ENCODE results near the gene DPP10.
"Not testable (repeated sequence)": the region's sequence is repeated elsewhere in the genome, so short reads cannot be mapped to it uniquely, and the experiment has no call there.

DPP10 gene

DNA sequence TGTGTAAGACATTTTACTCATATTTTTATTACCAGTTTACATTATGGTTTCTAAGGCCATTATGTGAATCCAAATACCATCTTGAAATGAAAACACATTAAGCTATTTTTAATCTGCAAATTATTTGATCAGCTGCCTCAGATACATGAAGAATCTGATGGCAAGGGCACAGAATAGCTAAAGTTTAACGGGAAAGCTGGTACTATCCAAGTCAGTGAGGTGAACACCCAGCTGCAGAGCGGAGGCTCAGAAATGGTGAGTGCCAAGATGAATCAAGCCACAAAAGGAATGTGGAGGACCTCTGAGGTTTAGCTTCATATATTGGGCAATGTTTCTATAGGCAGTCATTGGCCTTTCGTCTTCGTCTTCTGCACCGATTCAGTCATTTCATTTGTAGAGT lies 75.1 kb downstream of the DPP10 start:
- no peak for DNase-seq

DNA sequence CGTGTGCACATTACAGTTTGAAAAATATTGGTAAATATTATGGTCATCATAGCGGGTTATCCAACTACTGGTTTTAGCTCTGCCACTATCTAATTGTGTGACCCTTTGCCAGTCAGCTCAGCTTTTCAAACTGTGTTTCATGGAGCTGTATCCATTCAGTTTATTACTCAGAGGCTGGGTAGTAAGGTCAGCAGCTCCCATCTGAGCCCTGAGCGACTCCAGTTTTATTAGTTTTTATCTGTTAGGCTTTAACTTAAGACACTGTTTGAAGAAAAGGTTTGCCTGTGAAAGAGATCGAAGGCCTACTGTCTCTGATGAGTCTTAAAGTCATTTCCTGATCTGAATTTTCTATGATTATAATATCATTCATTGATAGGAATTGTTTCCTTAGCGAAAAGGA lies 76.3 kb downstream of the DPP10 start:
- no peak for DNase-seq

DNA sequence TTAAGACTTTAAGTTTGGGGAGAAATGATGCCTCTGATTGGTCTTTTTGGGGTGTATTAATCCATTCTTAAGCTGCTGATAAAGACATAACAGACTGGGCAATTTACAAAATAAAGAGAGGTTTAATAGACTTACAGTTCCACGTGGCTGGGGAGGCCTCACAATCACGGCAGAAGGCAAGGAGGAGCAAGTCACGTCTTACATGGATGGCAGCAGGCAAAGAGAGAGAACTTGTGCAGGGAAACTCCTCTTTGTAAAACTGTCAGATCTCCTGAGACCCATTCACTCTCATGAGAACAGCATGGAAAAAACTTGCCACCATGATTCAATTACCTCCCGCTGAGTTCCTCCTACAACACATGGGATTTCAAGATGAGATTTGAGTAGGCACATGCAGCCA lies 80.2 kb downstream of the DPP10 start:
- not testable (repeated sequence) for DNase-seq

DNA sequence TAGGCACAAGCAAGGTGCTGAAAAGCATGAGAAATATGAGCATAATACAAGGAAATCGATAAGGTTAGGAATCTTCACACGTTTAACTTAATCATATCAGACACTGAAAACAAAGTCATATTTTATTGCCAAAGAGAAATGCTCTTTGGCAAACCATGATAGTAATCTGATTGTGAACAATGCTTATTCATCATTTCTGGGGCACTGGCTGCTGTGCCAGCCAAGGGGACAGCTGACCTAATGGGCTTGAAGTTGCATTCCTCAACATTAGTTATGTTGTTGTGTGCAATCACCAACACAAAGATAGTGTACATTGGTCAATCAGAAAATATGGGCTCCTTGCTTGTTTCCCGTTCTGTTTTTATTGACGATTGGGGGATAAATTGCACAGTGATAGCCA lies 83.5 kb downstream of the DPP10 start:
- no peak for DNase-seq

DNA sequence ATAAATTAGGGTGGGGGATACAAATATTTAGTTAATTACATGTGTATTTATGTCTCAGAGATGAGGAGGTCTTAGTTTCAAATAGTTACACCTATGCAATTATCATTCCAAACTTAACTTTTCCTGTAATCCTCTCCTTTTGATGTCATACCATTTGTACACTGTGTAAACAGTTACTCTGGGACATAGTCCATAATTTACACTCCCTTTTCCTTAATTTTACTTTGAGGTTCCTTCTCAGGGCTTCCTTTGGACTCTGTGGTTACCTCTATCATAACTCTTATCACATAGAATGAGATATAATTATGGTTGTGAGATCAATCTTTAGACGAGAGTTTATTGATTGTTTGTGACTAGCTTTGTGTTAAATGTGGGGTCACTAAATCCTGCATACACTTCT lies 84.4 kb downstream of the DPP10 start:
- DNase-seq, result no peak

DNA sequence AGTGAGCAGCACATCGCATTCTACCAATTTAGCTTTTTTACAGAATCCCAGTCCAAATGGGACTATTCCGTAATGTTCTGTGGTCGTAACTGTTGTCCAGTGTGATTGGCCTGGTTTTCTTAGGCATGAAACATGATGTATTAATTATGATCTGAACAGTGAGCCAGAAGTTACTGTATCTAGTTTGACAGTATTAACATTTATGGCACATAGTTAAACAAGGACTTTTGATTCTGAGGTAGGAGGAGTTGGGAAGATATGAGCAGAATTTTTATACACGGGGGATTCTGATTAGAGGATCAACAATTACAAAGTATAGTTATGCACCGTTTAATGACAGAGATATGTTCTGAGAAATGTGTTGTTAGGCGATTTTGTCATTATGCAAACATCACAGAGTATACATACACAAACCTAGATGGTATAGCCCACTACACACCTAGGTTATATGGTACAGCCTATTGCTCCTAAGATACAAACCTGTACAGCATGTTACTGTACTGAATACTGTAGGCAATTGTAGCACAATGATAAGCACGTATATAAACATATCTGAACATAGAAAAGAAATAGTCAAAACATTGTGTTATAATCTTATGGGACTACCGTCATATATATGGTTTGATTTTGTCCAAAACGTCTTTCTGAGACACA lies 85.0 kb downstream of the DPP10 start:
- DNase-seq, result no peak

DNA sequence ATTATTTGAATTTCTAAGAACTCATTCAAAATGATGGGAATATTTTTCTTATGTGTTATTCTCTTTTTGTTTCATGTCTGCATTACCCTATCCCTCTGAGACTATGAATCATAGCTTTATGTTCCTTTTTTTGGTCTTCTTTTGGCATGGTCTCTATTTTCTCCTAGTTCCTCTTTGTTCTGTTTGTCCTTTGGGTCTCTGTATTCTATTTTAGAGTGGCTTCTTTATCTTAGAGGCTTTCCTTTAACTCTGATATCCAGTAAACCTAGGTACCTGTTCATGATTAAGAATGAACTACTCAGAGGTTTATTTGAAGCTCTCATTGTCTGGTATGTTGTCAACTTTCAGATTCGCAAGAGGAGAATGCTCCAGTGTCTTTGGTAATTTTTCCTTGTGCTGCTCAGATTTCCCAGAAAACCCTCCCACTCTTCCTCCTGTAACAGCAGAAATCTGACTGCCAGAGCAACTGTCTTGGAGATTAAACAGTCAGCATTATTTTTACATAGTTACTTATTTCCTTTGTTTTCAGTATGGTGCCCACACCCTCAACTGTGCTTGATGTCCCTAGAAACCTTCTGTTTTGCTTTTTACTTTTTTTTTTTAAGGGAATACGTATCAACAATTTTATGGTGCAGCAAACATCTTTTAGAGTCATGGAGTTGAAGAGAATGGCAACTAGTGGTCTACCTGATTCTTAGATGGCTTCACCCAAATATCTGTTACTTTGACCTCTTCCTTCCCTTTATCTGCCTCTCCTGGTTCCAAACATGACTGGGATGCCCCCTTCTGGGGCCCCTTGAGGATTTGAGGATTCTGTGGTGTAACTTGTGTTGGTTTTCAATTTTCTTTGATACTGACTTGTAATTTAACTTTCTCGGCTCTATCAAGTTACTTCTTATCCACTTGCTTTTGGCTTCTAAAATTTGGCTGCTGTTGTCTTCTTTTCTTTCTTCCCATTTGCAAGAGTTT lies 92.0 kb downstream of the DPP10 start:
- no peak for DNase-seq

DNA sequence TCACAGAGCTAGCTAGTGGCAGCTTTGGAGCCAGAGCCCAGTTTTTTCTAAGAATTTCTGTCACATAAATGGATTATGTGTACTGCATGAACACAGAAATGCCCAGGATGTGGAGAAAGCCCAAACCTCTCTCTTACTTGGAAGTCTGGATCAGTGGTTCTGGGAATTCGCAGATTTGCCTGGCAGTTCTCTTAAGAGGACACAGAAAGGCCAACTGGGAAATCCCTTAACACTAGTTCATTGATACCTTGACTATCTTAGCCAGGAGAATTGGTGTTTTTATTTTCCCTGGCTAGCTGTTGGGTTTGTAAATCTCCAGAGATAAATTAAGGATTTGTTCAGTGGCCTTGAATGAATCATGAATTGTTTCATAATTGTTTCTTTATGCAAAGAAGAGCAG lies 95.3 kb downstream of the DPP10 start:
- no peak for DNase-seq

DNA sequence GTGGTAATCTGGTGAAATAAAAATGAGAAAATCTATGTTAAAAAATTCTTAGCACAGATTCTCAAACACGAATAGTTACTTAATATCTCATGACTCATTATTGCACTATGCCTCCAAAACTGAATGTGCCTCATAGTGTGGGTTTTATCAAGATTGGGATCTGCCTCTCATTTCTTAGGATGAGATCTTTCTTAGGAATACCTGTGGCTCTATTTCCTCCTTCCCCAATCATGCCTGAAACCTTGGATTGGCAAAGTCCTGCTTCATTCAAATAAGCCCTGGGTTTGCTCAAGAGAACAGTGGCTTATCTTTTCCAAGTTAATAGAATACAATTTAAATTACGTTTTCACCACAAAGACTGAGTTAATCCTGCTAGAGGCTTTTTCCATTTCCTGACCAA lies 100.3 kb downstream of the DPP10 start:
- DNase-seq, result no peak

DNA sequence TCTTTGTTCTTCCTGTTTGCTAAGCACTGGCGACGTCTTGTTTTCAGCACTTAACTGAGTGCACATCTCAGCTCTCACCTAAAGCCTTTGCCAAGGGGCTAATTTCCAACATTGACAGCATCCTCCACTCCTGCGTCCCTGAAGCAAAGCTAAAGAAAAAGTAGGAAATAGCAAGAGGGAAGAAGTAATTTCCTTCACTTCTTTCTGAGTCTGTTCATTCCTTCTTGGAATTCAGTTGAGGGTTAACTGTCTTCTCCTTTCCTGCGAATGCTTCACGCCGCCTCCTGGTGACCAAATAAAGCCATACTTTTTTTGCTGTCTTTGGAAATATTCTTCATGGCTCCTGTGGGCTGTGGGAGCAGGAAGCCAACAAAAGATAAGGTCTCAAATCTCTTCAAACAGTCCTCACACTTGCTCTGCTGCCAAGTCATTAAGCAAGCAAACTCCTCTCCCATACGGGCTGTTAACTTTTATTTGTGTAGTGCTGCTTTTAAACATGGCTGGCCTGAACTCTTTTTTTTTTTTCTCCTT lies 100.9 kb downstream of the DPP10 start:
- DNase-seq, result no peak

DNA sequence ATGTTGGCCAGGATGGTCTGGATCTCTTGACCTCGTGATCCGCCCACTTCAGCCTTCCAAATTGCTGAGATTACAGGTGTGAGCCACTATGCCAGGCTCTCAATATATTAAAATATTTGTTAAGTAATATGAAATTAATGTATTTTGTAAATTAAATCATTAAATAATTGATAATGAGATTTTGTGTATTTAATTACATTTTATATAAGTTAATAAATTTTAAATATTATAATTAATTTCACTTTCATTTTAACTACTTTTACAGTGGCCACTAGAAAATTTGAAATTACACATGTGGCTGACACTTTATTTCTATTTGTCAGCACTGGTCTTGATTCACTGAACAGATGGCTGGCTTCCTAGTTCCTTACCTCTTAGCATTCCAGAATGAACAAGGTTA lies 102.6 kb downstream of the DPP10 start:
- no peak for DNase-seq

DNA sequence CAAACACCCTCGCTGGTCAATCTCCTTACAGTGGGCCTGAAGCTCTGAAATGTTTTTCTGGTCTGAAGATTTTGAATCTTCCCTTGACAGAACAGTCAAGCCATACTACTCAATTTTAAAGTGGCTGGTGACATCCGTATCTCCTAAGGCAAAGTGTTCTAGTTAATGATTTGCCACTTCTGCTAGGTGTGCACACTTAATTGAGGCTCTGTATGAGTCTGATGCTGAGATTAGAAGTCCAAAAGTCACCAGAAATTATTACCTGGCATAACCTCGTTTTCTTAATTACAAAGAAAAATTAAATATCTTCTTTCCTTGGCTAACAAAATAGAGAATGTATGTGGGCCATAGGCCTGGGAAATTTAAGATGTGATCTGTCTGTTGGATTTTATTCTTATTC lies 104.1 kb downstream of the DPP10 start:
- DNase-seq, result no peak

DNA sequence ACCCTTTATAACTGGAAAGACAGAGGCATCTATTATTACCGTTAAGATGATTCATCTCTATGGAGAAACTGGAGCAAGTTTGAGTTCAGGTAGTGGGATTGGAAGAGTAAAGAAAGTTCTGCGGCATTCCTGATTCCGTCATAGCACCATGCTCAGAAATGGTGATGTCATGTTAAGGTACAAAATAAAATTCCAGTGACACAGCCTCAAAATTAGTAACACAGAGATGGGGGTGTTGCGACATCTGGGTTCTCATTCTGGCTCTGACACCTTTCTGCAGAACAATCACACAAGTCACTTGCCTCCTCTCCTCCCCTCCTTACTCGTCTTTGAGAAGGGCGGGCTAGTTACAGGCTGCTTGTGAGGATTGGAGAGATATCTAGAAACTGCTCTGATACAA lies 105.7 kb downstream of the DPP10 start:
- DNase-seq, result no peak

DNA sequence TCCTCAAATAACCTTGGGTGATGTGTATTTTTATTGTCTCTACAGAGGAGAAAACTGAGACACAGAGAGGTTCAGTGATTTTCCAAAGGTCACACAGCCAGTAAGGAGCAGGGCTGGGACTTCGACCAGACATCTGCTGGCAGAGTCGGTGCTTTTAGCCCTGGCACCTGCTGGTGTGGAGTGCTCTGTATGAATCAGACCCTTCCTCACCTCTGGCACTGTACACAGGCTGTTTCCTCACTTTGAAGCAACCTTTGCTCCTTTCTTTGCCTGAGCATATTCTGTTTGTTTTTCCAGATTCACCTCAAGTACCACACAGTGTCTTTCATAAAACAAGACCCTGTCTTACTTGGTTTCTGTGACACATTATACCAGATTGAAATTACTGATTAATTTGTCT lies 107.9 kb downstream of the DPP10 start:
- no peak for DNase-seq

DNA sequence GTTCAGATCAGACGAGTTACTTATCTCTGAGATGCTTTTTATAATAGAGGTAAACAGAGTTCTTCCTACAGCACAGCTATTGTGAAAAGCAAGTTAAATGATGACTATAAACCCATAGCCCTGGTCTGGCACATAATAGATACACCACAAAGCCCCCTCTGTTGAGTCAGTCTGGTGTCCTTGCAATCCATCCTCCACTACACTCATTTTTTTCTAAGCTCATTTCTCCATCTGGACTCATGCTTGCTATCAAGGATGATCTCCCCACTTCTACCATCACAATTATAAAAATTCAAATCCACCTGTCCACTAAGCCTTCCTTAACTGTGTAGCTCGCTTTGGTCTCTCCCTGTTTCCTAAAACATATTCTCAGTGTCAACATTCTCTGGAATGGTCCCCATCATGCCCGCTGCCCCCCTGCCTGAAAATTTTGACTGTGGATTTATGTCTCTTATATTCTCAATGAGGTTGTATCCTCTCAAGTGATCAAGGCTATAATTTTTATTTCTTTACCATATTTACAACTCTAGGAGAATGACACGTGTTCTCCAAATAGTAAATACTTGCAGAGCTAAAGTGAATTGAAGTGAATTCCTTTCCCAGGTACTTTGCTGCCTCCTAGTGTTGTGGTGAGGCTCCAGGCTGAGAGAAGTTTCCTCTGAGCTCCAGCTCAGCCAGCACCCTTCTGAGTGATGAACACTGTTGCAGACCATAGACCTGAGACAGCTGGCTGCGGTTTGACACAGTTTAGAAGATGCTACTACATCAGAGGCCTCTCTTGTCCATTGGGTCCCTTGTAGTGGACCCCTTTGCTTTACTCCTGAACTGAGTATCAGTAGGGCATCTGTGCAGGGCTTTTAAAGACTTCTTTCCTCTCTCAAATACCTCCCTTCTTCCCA lies 108.7 kb downstream of the DPP10 start:
- no peak for DNase-seq

DNA sequence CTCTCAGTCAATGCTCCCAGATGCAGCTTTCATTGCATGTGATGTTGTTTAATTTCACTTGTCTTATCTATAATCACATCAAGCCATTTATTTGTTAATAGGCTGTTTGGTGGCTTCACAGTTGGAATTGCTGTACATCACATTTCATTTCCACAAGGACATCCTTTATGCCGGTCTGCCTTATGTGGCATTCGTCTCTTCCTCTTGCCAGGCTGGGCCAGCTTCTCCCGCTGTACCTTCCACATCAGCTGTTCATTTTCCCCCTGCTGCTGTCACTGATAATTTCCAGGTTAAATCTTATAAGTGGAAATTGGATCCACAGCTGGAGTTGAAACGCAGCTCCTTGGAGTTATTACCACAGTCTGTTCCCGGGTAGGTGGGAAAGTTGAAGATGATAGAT lies 110.6 kb downstream of the DPP10 start:
- no peak for DNase-seq

DNA sequence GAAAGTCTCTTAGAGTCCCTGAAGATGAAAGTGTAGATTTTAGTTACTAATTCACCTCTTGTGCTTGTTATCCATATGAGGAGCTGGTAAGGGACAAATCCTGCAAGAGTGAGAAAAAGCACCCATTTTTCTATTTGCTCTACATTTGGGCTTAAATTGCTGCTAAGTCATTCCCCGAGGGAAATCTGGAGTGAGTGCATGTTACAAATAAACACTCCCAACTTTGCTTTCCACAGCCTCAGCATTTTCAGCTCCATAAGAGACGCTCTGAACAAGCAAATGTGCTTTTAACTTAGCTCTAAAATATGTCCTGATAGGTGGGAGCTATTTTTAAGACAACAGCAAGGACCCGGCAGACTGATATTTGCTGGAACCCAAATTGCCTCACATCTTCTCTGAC lies 126.7 kb downstream of the DPP10 start:
- no peak for DNase-seq

DNA sequence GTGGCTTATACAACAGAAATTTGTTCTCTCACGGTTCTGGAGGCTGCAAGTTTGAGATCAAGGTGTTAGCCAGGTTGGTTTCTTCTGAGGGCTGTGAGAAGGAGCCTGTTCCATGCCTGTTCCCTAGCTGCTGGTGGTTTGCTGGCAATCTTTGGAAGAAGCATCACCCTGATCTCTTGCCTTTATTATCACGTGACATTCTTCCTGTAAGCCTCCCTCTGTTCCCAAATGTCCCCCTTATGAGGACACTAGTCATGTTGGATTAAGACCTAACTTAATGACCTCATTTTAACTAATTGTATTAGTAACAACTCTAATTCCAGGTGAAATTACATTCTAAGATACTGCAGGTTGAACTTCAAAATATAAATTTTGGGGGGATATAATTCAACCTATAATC lies 135.2 kb downstream of the DPP10 start:
- DNase-seq, result no peak

DNA sequence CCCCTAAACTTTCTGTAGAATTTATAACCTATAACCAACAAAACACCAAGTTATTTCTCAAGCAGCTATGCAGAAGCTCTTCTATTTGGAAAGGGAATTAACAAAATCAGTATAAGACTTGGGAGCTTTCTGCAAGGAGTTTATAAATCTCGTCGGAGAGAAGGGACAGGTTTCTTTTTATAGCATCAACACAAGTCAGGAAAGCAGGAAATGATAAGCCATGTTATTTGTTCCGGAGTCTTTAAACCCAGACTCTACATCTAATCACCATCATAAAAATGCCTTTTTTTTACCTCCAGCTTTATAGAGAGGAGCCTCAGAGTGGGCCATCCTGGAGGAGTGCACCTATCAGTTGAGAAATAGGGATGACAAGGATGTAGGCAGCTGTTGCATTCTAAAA lies 137.1 kb downstream of the DPP10 start:
- no peak for DNase-seq

DNA sequence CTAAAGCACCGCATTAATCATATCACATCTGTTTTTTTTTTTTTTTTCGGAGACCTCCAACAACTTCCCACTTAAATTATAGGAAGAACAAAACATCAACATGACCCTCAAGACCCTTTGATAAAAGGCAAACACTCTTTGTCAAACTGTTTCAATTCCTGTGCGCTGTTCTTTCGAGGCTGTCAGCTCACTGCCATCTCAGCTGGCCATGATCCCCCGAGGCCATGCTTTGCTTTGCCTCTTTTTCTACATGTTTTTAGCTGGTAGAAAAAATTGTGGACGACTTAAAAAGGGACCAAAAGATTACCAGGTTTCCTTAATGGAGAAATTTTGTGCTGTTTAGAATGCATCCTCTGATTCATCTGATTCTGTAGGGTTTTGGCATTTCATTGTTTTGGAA lies 138.2 kb downstream of the DPP10 start:
- DNase-seq, result no peak

DNA sequence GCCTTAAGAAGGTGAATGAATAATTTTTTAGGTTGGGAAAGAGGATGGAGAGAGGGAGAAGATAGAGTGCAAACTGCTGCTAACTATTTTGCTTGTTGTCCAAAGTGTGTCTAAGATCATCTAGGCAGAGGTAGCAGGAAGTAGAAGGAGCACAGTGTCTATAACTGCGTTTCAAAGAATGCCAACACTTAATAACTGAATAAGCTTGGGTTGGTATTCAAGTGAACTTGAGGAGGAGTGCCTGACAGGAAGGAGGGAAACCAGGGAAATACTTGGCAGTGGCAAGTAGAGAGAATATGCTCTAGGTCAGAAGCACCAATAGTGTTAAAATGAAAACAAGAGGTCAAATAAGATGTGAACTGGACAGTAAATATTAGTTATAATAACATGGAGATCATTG lies 155.9 kb downstream of the DPP10 start:
- no peak for DNase-seq

DNA sequence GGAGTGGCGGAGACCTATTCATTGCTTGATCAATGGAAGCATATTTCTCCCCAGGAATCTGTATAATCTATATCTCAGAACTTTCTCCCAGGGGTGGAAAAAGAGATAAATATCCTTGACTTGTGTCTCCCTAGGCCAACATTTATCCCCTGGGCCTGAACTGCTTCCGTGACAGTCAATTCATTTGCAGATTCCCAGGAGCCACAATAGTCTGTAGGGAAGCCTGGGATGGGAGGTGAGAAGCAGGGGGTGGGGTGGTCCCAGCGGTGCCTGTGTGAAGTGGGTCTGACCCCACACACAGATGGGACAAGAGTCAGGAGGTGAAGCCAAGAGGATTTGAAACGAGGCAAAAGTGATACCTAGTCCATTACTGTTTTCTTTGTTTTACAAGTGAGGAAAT lies 166.8 kb downstream of the DPP10 start:
- DNase-seq, result no peak

DNA sequence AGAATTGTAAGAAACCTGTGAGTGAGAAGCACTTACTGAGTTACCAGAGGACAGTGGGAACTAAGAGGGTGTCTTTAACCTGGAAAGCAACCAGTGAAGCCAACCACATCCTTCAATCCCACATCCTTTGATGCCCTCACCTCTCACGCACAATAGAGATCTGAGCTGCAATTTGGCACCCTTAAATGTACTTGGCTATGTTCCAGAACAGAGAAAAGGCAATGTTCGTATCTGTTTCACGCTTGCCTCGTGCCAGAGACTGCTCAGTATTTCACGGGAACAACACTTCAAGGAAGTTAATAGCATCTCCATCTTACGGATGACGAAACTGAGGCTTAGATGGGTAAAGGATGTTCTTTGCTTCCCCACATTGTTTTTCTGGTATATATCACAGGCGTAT lies 167.4 kb downstream of the DPP10 start:
- DNase-seq, result no peak

All from activated CD8-positive, alpha-beta memory T cell treated with anti-CD3 and anti-CD28 coated beads, Interleukin-2, amount 50 U/mL, for 4 hours (primary cell).